HG03025 (cell line): ENCODE measurements around the gene RAD51B.
"Not testable (repeated sequence)": the region's sequence is repeated elsewhere in the genome, so short reads cannot be mapped to it uniquely, and the experiment has no call there.

Experiments
- ATAC-seq: cut with Tn5 transposase; IDR thresholded peaks from one replicate; pipeline ENCODE4 v1.9.1; 2021; ENCODE audit warnings: mild to moderate bottlenecking, moderate library complexity; ENCODE audit not compliant: unreplicated experiment, low FRiP score

RAD51B gene

DNA sequence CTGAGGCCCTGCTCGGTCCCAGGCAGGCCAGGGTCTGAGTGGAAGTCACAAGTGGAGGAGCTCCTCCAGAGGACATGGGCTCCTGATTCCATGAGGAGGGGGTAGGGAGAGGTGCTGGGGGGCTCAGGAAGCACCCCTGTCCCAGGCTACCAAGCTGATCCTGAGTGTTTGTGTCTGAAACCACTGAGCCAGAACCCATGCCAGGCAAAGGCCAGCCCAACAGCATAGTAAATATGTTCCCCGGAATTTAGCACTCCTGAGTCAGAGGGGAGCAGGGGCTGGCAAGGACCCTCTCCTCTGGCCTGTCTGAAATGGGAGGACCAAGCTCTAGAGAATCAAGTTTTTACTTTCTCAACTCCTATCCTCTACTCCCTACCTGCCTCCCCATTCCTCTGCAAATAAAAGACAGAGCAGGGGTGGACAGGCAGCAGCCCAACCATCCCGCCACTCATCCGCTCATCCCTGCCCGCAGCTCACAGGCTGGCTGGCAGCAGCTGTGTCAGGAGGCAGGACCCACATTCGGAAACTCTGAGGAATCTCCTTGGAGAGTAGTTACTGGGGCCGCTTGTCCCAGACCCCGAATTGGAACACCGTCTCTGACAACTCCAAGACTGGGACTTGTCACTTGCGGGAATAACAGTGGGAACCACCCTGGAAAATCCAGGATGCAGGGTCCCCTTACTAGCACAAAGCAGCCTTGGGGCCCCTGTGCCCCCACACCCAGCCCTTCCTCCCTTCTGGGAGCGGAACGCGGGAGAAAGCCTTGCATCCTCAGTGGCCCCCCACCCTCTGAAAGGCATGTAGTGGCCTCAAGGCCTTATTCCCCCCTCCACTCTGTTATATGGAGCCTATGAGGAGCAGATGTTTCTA lies 870.7 kb downstream of the RAD51B start:
- ATAC-seq = no peak

DNA sequence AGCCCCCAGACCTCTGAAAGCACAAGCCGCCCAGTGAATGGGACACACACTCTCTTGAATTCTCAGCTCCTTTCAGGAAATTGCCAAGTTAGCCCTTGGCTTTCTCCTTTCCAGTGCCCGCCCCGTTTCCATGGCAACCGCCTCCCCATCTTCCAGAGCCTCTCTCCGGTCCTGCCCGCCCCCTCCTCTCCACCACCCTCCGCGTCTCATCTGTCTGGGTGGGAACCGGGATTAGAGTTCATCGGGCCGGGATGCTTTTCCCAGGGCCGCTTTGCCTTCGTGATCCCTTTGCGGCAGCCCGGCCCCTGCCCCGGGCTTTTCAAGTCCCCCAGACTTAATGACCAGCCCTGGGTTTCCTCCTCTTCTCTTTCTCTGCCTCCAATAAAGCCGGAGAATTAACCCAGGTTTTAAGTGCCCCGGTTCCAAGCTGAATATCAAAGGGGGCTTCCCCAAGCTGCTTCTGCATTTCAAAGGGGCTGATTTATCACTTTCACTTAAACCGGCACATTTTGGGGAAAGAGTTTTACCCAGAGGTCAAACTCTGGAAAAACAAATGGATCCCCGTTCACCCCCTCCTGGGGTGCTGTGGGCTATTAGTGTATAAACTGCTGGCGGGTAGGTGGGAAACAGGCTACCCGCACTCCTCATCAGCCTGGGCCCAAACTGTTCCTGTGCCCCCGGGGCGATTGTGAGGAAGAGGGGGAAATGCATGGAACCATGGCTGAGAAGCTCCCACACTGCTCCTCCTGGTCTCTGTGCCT lies 871.6 kb downstream of the RAD51B start:
- ATAC-seq = no peak

DNA sequence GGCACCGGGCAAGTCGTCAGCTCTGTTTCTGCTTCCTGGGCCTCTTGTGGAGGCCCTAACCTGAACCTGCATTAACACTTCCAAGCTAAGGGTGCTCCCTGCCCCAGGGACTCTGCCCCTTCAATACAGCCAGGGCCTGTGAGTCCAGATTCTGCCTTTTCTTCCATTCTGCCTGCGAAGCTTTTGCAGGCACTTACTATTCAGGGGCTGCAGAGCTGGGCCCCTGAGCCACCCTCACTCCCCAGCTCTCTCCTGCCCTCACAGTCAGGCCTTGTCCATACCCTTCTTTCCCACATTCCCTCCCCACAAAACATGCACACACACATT lies 872.2 kb downstream of the RAD51B start:
- ATAC-seq = no peak

GRCh38 chr14:68692216-68692615 lies 872.6 kb downstream of the RAD51B start:
- no peak for ATAC-seq

- no peak for ATAC-seq
These were observed 873.6 kb downstream of the RAD51B start for GRCh38 chr14:68692916-68693771.

DNA sequence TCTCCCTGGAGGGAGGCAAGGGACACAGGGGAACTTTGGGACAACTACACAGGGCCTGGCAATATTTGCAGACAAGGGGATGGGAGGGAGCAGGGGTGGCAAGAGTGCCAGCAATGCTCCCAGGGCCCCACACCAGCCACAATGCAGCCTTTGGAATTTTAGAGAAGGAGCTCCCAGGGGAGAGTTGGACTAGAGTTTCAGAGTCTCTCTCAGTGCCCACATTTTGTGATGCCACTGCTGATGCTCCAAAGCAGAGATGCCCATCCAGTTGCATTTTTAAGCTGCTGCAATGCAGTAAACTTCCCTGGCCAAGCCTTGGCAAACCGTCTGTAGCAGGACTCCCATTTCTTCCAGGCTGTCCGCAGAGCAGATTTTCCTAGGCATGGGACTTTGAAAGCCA lies 874.3 kb downstream of the RAD51B start:
- no peak for ATAC-seq

- no peak for ATAC-seq
These were observed 875.1 kb downstream of the RAD51B start for GRCh38 chr14:68694516-68695235.

DNA sequence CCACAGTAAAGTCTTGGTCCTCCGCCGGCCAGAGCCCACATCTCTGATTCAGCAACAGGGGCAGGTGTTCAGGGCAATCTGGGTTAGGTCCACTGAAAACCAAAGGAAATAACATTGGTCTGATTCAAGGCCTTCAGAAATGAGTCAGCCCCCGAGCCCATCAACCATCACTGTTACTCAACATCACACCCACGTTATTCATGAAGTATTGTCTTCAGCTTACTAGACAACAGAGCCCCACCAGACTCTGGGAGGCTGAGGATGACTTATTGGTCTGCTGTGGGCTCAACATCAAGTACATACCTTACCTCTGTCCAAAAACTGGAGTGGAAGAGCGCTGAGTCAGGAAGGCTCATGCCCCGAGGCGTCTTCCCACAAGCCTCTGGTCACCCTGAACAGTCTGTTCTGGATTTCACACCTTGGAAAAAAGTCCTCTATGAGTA lies 875.8 kb downstream of the RAD51B start:
- peak; percentile 65 for ATAC-seq

DNA sequence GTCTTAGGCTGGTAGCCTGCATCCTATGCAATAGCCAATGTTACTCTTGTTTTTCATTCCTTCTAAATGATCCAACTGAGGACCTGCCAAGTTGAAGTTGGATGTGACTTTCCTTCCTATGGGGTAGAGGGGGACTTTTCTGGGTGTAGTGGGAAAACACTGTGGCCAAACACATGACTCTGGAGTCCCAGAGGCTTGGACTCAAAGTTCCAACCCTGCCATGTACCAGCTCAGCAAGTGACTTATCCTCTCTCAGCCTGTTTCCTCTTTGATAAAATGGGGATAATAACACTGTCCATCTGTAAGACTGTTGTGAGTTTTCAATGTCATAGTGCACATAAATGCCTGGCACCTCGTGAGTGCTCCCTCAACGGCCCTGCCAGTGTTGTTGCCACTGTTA lies 876.3 kb downstream of the RAD51B start:
- ATAC-seq = no peak

- ATAC-seq = no peak
These were observed 876.7 kb downstream of the RAD51B start for GRCh38 chr14:68696266-68696665.

GRCh38 chr14:68696721-68697495 lies 877.3 kb downstream of the RAD51B start:
- ATAC-seq = no peak

GRCh38 chr14:68698773-68699172 lies 879.2 kb downstream of the RAD51B start:
- ATAC-seq = not testable (repeated sequence)

DNA sequence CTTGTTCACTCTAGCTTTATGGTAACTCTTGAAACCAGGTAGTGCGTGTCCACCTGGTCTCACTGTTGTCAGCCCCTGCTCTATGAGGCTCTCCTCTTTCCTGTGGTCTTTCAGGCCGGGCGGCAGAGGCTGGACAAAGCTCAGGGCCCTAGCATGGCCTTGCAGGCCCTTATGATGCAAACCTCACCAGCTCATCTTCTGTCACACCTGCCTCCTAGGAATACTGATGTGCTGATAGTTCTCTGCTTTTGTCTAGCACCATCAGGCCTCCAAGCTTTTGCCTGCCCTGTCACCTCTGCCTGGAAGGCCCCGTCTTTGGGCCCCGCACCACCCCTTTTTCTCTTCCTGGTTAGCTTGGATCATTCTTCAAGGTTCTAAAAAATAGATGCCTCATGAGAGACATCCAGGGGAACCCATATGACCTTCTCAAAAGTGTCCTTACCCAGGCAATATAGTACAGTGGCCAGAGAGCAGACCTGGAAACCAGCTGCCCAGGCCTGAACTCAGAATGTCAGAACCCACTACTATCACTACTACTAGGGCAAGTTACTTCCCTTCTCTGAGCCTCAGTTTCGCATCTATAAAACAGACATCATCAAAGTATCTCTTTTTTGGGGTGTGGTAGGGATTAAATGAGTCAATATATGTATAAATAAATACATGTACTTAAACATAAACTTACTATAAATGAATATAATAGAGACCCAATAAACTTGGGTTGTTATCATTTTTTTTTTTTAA lies 881.6 kb downstream of the RAD51B start:
- ATAC-seq = no peak

- no peak for ATAC-seq
These were observed 882.6 kb downstream of the RAD51B start for GRCh38 chr14:68702135-68702534.

DNA sequence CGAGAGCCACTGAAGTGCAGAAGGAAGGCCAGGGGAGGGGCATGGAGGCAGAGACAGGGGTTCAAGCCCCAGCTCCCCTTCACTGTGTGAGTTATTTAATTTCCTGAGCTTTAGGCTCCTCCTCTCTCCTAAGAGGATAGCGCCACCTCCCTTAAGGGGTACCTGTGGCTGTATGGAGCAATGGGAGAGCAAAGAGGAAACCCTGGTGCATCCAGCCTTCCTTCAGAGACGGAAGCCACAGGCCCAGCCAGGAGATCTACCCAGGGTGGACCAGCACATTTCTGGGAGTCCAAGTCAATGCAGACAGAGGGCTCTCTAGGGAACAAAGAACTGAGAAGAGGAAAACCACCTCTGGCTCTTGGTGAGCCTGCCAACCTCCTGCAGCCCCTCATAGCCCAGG lies 883.0 kb downstream of the RAD51B start:
- ATAC-seq = no peak

DNA sequence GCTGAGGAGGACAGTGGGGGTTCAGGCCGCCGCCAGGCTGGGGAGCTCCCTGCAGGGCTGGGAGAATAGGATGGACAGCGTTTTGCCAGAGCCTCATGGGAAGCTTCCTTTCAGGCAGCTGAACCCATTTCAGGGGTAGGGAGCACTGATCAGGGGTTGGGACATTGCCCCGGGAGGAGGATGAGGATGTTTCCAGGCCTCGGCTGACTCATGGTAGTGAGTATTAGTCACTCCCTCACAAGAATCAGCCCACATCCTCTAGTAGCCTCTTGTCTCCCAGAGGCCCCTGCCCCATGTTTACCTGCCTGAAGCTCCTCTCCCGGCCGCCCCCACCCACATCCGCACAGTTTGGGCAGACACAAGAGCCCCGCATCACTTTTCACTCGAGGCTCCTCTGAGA lies 883.5 kb downstream of the RAD51B start:
- ATAC-seq = no peak

GRCh38 chr14:68704736-68705720 lies 885.4 kb downstream of the RAD51B start:
- no peak for ATAC-seq
